Measurements from ENCODE around the gene HBE1. TPM values are rescaled to one million over a fixed set of nuclear protein-coding genes. Genes with fewer than 3 reads are reported as not detected.
"Not testable (repeated sequence)": the region's sequence is repeated elsewhere in the genome, so short reads cannot be mapped to it uniquely, and the experiment has no call there.

HBE1 gene
- total and polyA plus RNA-seq, 2 of the 8 experiments (the other 6 are each of a cell fraction or from before 2014, with no cell fraction given), result 0.39 TPM; not detected in 1

GRCh38 chr11:5249807-5250396 is 19.8 kb downstream of the HBE1 start, which contains the start of gene HBG1:
Gene HBG1, minus strand, starts transcription at chr11:5249857. Its CDS starts 53 bp downstream, at chr11:5249804.
- not testable (repeated sequence) for FAIRE-seq
- CTCF ChIA-PET (ENCODE audit: partially characterized antibody), result interaction anchor here (1.1 kb wide), 1 partner anchor 31 kb away, joined by 3 read pairs; no protein-coding TSS in a partner anchor
- WGBS, 2 experiments (ENCODE audit: extremely low coverage in 1 of 2, insufficient coverage in 1 of 2, insufficient read length in 1 of 2, insufficient replicate concordance in 2 of 2, low coverage in 1 of 2, low lambda C conversion rate in 2 of 2, missing lambda C conversion rate in 1 of 2), result 91% methylated on average over 2 of the region's 9 CpGs; no CpG with 5 or more reads in 1 of the 2 experiments

DNA sequence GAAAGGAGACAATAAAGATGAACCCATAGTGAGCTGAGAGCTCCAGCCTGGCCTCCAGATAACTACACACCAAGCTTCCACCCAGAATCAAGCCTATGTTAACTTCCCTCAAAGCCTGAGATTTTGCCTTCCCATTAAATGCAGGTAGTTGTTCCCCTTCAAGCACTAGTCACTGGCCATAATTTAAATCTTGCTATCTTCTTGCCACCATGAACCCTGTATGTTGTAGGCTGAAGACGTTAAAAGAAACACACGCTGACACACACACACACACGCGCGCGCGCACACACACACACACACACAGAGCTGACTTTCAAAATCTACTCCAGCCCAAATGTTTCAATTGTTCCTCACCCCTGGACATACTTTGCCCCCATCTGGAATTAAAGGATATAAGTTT is 21.2 kb downstream of the HBE1 start:
- H4K5ac ChIP-seq (ENCODE audit: insufficient read length, low read depth, low read length); H2AK5ac ChIP-seq (ENCODE audit: low read depth, low read length); H2AFZ ChIP-seq (ENCODE audit: low read length); H3K23ac ChIP-seq (ENCODE audit: insufficient read length); H3K4me3 ChIP-seq (ENCODE audit: extremely low read depth in 1 of 4, insufficient read depth in 2 of 4, low read depth in 3 of 4, low read length in 4 of 4); H3K4me1 ChIP-seq (replicated peaks in 1 of 4; ENCODE audit: control insufficient read depth in 3 of 4, insufficient read depth in 4 of 4, low read length in 3 of 4); POLR2A ChIA-PET (ENCODE audit: partially characterized antibody); H3K56ac ChIP-seq (replicated peaks; ENCODE audit: insufficient read length, low read depth, low read length); H3K14ac ChIP-seq (ENCODE audit: insufficient read length); FAIRE-seq; H2BK15ac ChIP-seq (ENCODE audit: low read length); H3K36me3 ChIP-seq (ENCODE audit: control insufficient read depth in 2 of 4, insufficient read depth in 4 of 4, low read length in 3 of 4); H3K79me1 ChIP-seq (ENCODE audit: low read depth, low read length); DNase-seq (ENCODE audit: low read depth in 1 of 2, low spot score in 2 of 2); H3K4me2 ChIP-seq (ENCODE audit: insufficient read depth in 1 of 2, low read depth in 2 of 2, low read length in 2 of 2); H3K27me3 ChIP-seq (replicated peaks in 1 of 4; ENCODE audit: control insufficient read depth in 3 of 4, extremely low read depth in 1 of 4, insufficient read depth in 3 of 4, low read length in 3 of 4); H3K23me2 ChIP-seq (ENCODE audit: low read depth, low read length); H3K4ac ChIP-seq (replicated peaks; ENCODE audit: insufficient read length, low read depth, low read length); H3K18ac ChIP-seq (ENCODE audit: extremely low read depth, low read length); H3K79me2 ChIP-seq (ENCODE audit: control insufficient read depth in 1 of 2, insufficient read depth in 2 of 2, low read length in 2 of 2); H2BK5ac ChIP-seq (ENCODE audit: low read depth, low read length); H3K27ac ChIP-seq (ENCODE audit: low read depth, low read length); H4K8ac ChIP-seq (ENCODE audit: extremely low read depth, insufficient read depth, low read length); H4K20me1 ChIP-seq (replicated peaks in 1 of 2; ENCODE audit: control insufficient read depth in 1 of 2, insufficient read depth in 2 of 2, low read length in 2 of 2); H3K9ac ChIP-seq (replicated peaks in 1 of 4; ENCODE audit: extremely low read depth in 1 of 4, low read depth in 3 of 4, low read length in 3 of 4); H4K91ac ChIP-seq (replicated peaks; ENCODE audit: insufficient read length, low read length); H2BK12ac ChIP-seq (ENCODE audit: low read depth, low read length); H2BK20ac ChIP-seq (ENCODE audit: low read length); H2BK120ac ChIP-seq (replicated peaks; ENCODE audit: low read depth, low read length); H3K9me3 ChIP-seq (ENCODE audit: insufficient read depth in 2 of 2, low read depth in 1 of 2, low read length in 1 of 2): not testable (repeated sequence)
- CTCF ChIA-PET (ENCODE audit: partially characterized antibody), result interaction anchor here (0.6 to 1.9 kb wide), 2 partner anchors 43 to 227 kb away, joined by 3 to 4 read pairs; no protein-coding TSS in a partner anchor
- 50% methylated on average over 4 of the region's 7 CpGs; no CpG with 5 or more reads in 1 of the 2 experiments for WGBS, 2 experiments (ENCODE audit: extremely low coverage in 1 of 2, insufficient coverage in 1 of 2, insufficient read length in 1 of 2, insufficient replicate concordance in 2 of 2, low coverage in 1 of 2, low lambda C conversion rate in 2 of 2, missing lambda C conversion rate in 1 of 2)

More at GRCh38 chr11:5249807-5250396, 19.8 kb downstream of the HBE1 start, which contains the start of gene HBG1:
- H4K5ac ChIP-seq (ENCODE audit: insufficient read length, low read depth, low read length); H3K4me1 ChIP-seq (replicated peaks in 1 of 4; ENCODE audit: control insufficient read depth in 3 of 4, insufficient read depth in 4 of 4, low read length in 3 of 4); H3K79me2 ChIP-seq (ENCODE audit: control insufficient read depth in 1 of 2, insufficient read depth in 2 of 2, low read length in 2 of 2); H3K18ac ChIP-seq (ENCODE audit: extremely low read depth, low read length); H2BK120ac ChIP-seq (replicated peaks; ENCODE audit: low read depth, low read length); H3K27me3 ChIP-seq (replicated peaks in 1 of 4; ENCODE audit: control insufficient read depth in 3 of 4, extremely low read depth in 1 of 4, insufficient read depth in 3 of 4, low read length in 3 of 4); H3K4ac ChIP-seq (replicated peaks; ENCODE audit: insufficient read length, low read depth, low read length); H2AK5ac ChIP-seq (ENCODE audit: low read depth, low read length); H2BK5ac ChIP-seq (ENCODE audit: low read depth, low read length); H3K27ac ChIP-seq (ENCODE audit: low read depth, low read length); H3K9me3 ChIP-seq (ENCODE audit: insufficient read depth in 2 of 2, low read depth in 1 of 2, low read length in 1 of 2); H3K14ac ChIP-seq (ENCODE audit: insufficient read length); DNase-seq (ENCODE audit: low read depth in 1 of 2, low spot score in 2 of 2); H3K56ac ChIP-seq (replicated peaks; ENCODE audit: insufficient read length, low read depth, low read length); H4K91ac ChIP-seq (replicated peaks; ENCODE audit: insufficient read length, low read length); H3K9ac ChIP-seq (replicated peaks in 1 of 4; ENCODE audit: extremely low read depth in 1 of 4, low read depth in 3 of 4, low read length in 3 of 4); H2AFZ ChIP-seq (ENCODE audit: low read length); H2BK15ac ChIP-seq (ENCODE audit: low read length); POLR2A ChIA-PET (ENCODE audit: partially characterized antibody); H3K23me2 ChIP-seq (ENCODE audit: low read depth, low read length); H3K79me1 ChIP-seq (ENCODE audit: low read depth, low read length); H2BK20ac ChIP-seq (ENCODE audit: low read length); H3K23ac ChIP-seq (ENCODE audit: insufficient read length); H4K8ac ChIP-seq (ENCODE audit: extremely low read depth, insufficient read depth, low read length); H2BK12ac ChIP-seq (ENCODE audit: low read depth, low read length); H3K4me2 ChIP-seq (ENCODE audit: insufficient read depth in 1 of 2, low read depth in 2 of 2, low read length in 2 of 2); H3K4me3 ChIP-seq (ENCODE audit: extremely low read depth in 1 of 4, insufficient read depth in 2 of 4, low read depth in 3 of 4, low read length in 4 of 4); H4K20me1 ChIP-seq (replicated peaks in 1 of 2; ENCODE audit: control insufficient read depth in 1 of 2, insufficient read depth in 2 of 2, low read length in 2 of 2); H3K36me3 ChIP-seq (ENCODE audit: control insufficient read depth in 2 of 4, insufficient read depth in 4 of 4, low read length in 3 of 4): not testable (repeated sequence)

All from H1 (cell line).